HG03039 (cell line): ENCODE results near the gene SLC23A1.
"Not testable (repeated sequence)": the region's sequence is repeated elsewhere in the genome, so short reads cannot be mapped to it uniquely, and the experiment has no call there.

Experiments
- ATAC-seq: cut with Tn5 transposase; IDR thresholded peaks from one replicate; pipeline ENCODE4 v1.9.1; 2021; ENCODE audit warnings: mild to moderate bottlenecking, moderate library complexity; ENCODE audit not compliant: unreplicated experiment

Gene SLC23A1

DNA sequence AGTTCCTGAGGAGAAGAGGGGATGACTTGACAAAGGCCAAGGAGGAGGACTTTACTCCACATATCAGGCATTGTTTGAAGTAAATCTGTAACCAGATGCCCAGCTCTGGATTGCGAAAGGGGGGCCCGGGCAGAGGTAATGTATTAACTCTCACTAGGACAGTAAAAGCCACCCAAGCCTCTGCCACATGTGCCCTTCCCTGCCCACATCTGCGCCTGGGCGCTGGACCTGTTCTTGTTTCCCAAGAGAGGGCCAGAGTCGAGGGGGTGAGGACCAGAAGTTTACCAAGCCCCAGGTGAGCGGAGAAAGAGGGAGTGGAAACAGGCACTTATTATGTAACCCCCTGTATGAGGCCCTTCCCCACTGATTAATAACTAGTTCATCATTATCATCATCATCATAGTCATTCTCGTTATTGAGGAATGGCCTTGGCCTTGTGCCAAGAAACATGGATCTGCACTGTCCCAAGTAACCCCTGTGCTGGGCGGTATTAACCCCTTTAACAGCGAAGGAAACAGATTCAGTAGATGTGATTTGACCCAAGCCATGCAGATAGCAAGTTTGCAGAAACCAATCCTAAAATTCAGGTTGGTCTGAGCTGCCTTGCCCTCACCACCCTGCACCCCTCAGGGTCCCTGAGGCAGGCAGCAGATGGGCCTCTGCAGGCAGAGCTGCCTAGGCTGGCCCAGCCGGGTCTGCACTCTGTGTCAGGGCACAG, at the start of gene SLC23A1:
Gene SLC23A1, minus strand, starts transcription at position 23 of the 718 bp plus-strand sequence. CDS start 44 bp downstream, outside the sequence.
- no peak for ATAC-seq

DNA sequence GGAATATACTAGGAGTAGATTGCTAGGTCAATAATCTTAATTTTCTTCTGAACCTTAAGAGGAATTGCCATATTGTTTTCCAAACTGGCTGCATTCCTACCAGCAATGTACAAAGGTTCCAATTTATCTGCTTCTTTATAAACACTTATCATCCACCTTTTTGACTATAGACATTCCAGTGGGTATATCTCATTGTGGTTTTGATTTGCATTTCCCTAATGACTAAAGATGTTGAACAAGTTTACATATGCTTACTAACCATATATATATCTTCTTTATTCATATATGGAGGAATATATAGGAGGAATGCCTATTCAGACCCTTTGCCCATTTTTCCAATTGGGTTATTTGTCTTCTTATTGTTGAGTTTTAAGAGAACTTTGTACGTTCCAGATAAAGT, 48.6 kb upstream of the SLC23A1 start:
- no peak for ATAC-seq

DNA sequence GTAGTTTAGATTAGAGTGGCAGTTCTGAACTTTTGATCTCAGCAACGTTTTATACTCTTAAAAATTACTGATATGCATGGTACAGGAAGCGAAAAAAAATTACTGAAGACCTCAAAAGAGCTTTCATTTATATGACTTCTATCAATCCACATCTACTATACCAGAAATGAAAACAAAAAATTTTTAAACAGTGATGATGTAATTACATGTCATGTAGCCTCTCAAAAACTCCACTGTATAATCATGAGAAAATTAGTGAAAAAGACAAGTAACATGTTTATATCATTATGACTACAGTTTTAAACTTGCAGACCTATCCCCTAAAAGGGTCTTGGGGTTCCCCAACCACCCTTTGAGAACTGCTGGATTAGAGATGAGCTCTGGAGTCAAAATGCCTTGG, 46.9 kb upstream of the SLC23A1 start:
- ATAC-seq = no peak

DNA sequence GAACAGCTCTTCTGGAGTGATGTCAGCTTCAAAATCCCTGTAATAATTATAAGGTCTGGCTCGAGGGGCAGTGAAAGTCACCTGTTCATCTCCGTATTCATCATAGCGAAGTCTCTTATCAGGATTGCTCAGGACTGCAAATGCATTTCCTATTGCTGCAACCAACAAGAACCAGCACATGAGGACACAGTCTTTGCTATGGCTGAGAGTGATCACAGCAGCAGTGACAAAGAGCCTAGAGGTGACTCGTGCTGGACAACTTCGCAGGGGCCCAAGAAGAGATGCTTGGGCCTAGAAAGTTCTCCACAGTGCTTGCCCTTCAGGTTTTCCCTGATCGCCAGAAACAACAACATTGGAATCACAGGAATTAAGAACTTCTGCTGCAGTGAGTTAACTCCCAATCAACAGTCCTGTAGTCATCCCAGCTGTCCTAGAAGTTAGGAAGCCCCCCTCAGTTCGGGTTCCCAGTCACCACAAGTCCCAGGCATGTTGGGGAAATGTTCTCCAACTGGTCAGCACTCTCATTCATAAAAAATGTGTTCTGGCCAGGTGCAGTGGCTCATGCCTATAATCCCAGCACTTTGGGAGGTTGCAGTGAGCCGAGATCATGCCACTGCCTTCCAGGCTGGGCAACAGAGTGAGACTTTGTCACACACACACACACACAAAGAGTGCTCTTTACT, 43.2 kb upstream of the SLC23A1 start:
- ATAC-seq = no peak

DNA sequence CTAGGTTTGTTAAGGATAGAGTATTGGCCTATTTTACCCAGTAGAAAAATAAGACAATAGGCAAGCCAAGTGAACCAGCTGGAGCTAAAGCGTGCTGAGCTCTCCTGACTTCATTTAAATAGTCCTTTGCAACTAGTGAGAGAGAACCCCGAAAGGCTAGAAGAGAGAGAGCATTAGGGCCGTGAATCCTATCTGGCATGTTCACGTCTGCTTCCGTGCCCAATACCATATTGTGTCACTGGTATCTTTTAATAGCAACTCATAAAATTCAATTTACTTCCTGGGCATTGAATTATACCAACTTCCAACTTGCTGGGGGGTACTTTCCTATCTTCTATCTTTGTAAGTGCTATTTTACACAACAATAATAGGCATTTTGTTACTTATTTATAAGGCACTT, 42.4 kb upstream of the SLC23A1 start:
- no peak for ATAC-seq

DNA sequence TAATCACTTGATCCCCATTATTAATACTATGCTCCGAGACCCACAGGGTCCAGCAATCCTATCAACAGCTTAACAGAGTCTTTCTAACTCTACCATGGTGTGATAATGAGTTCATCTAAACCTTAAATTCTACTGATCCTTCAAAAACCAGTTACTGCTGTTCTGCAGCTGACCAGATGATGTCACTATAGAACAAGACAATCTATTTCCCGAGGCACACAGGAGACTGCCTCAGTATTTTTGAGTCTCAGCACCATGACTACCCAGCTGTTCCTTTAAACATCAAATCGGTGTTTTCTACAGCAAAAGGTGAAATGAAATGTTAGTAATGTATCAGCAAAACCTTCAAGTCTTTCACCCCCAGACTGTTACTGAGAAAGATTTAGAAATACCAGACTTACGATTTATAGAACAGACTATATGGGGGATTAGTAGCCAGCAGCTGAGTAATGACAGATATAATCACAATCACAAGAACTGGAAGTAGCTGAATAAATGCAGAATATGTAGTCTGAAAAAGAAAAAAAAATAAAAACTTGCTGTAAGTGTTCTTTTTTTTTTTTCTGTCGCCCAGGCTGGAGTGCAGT, 39.3 kb upstream of the SLC23A1 start:
- no peak for ATAC-seq

DNA sequence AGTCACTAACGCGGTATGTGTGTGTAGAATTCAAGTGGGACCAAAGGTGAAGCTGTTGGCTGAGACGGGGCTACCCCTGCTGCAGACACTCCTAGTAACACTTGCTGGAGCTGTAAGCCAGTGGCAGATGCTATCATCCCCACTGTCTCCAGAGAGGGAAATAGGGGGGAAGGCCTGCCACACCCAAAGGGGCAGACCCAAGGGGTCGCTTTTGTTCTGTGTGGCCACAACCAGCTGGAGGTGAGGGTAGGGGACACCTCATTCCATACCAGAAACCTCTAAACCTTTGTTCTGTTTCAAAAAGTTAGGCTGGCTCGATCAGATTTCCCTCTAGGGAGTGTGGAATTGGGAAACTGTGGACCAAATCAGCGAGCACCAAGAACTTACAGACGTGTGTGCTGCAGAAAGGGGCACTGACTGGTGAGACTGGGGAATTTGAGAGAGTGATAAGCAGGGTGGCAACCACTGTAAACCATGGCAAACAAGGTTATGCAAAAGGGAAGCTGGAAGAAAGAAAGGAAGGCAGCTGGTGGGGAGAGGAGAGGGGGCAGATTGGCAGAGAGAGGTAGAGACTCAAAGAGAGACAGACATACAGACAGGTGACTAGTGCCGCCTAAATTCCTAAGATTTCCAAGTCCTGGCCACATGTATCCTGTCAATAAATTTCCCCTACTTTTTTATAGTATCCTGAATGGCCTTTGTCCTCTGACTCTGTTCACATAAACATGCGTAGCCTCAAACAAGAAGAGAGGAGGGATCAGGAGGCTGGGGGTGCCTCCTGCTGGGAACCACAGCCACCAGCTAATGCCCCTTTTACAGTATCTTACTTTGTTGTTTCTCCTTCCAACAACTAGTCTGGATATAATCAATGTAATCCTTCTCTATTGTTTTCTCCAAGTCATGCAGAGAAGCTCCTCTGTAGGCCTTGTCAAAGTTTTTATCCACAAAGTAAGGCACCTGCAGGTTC, 36.4 kb upstream of the SLC23A1 start:
- ATAC-seq = no peak

DNA sequence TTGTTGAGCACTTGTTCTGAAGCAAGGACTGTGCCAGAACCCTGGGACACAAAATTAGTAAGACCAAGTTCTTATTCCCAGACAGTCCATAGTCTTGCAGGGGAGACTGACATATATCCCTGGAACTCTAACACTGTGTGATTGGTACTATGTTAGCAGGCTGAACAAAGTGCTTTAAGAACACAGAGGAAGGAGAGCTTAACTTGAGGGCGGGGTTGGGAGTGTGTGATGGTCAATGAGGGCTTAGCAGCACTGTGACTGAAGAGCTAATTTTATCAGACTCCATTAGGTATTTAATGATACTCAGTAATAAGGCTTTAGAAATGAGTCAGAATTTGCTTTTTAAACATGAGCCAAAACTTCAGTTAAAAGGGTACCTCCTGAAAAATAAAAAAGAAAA, 35.7 kb upstream of the SLC23A1 start:
- no peak for ATAC-seq

DNA sequence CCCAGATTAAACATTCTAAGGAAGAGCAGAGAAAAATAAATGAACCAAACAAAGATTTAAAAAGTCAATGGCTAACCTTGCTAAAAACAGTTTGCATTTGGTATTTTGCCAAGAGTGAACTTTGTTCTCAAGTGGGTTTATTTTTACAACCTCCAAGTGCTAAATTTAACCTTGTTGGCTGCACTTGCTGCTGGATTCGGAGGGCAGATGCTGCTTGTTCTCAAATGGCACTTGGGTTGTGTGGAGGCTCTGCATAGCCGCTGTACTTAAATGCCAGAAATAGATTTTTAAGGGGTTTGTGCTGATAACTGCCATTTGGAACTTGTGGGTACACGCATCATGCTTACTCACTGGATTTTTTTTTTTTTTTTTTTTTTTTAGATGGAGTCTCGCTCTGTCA, 34.1 kb upstream of the SLC23A1 start:
- no peak for ATAC-seq

DNA sequence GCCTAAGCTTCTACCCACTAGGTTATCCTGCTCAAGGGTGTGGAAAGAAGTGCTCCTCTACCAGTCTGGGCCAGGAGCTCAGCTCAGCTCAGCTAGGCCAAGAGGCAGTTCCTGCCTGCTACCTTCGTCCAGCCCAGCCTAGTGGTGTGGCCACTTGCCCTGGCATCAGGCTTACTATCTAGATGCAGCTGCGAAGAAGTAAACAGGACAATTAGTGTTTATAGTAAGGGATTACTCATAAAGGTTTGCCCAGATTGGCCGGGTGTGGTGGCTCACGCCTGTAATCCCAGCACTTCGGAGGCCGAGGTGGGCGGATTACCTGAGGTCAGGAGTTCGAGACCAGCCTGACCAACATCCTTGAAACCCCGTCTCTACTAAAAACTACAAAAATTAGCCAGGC, 33.6 kb upstream of the SLC23A1 start:
- ATAC-seq = no peak

DNA sequence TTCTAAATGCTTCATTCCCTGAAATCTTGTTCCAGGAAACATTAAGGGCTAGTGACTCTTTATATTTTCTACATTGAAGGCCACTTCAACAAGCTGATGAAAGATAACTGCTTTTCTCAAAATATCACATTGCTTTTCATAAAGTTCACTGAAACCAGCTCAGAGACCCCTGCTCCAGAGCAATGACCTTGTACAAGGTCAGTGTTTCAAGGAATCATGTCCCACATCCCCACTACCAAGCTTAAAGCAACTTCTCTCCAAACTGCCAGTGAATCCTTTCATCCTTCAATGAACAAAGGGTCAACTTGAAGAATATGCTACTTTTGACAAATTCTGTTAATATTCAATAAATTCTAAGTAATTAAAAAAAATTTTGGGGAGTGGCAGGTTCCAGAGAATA, 32.8 kb upstream of the SLC23A1 start:
- no peak for ATAC-seq

DNA sequence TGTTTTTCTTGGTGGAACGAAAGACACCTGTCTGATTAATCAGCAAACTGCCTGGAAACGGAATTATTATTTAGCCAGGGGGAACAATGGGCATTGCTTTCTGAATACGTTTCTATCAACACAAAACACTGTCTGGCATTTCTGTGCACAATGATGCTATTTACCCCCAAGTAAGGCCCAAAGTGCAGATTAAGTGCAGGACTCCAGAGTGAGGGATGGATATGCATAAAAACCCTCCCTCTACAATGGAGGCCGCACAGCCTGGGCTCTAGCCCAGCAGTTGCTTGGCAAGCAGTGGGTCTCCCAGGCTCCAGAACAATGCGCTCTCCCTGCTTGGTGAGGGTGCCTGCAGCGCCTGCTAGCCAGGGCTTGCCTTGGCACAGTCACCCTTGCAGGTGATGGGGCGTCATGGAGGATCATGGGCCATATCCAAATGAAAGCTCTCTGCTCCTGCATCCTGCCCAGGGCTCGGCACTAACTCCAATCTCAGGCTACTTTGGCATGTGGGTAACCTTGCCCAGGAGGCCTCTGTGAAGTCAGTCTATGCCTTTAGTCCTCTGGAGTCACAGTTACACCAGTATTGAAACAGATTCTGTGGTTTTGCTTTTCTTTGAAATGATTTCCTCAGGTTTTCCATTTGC, 32.2 kb upstream of the SLC23A1 start:
- no peak for ATAC-seq

DNA sequence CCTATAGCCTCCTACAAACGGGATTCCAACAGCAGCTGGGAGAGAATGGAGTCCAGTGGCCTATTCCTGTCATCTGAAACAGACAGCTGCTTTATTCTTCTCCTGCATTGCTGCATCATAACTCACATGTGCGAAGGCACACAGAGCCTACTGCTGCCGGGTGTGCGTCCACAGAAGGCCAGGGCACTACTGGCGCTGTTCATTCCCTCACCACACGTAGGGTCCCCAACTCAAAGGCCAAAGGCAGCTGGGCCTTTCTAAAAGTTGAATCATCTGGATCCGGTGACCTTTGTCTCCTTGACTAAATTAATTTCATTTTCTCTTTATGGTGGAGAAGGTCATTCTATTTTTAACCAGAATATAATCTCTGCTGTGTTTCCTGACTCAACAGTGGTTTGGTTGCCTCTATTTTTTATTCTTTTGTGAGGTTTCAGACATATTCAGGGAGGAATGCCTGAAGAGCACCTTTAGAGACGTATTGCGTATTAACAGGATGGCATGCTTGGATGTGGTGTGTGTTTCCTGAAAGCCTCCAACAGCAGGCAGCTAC, 31.6 kb upstream of the SLC23A1 start:
- no peak for ATAC-seq

DNA sequence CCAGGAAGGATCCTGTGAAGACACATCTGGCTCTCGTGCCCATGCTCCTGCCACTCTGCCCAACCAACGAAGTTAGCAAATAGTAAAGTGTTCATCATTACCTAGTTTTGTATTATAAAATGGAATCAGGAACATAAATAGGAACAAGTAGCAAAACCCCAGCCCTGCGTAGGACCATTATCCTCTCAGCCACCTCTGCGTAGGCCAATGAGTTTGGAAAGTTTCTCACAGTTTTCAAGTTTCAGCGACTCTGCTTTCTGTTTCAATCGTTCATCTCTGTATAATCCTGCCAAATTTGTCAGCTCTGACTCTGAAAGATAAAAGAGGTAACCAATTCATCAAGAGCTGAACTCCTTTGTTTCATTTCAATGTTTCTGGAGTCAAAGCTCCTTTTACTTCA, 30.9 kb upstream of the SLC23A1 start:
- ATAC-seq = no peak

DNA sequence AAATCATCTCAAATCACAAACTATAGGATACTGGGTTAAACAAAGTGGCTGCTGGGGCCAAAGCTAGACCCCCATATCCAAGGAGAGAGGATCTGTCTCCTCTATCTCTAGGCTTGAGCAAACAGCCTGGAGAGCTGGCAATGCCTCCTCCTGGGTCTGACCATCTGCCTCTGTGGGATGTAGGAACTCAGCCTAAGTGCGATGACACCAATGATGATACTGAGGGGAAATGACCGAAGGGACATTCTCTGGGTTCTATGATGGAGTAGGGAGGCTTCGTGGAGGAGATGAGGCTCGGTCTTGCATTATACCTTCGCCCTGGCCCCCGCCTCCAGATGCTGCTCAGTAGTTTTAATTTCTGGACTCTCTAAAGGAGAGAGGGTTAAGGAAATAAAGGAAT, 30.1 kb upstream of the SLC23A1 start:
- no peak for ATAC-seq

DNA sequence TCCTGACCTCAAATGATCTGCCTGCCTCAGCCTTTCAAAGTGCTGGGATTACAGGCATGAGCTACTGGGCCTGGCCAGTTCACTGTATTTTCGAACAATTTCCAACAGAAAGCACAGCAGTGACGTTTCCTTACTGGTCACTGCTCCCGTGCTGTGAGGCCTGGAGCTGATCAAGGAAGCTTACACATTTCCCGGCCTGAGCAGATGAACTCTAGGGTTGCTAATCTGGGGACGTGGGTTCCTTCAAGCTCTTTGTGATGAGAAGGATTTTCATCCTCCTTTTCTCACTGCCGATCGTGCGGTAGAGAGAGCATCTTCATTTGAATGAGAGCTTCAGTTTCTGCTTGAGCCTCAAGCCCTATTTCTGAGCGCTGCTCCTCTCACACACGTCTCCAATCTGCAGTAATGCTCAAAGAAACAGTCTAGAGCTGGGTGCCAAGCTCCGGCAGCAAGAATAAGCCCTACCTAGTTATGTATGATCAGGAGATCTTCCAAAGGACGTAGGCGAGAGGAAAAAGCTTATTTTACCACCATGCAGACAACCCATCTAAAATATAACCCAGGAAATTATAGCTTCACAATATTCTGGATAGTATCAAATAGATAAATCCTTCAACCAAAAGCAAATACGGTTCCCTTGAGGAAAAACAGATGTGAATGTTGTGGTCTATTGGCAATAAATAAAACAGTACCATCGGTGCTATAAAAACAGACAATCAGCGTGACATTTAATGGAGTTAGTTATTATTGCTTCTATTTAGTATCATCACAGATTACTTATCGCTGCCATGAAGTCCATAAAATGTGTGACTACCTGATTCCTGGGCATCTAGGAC, 28.1 kb upstream of the SLC23A1 start:
- ATAC-seq = no peak

DNA sequence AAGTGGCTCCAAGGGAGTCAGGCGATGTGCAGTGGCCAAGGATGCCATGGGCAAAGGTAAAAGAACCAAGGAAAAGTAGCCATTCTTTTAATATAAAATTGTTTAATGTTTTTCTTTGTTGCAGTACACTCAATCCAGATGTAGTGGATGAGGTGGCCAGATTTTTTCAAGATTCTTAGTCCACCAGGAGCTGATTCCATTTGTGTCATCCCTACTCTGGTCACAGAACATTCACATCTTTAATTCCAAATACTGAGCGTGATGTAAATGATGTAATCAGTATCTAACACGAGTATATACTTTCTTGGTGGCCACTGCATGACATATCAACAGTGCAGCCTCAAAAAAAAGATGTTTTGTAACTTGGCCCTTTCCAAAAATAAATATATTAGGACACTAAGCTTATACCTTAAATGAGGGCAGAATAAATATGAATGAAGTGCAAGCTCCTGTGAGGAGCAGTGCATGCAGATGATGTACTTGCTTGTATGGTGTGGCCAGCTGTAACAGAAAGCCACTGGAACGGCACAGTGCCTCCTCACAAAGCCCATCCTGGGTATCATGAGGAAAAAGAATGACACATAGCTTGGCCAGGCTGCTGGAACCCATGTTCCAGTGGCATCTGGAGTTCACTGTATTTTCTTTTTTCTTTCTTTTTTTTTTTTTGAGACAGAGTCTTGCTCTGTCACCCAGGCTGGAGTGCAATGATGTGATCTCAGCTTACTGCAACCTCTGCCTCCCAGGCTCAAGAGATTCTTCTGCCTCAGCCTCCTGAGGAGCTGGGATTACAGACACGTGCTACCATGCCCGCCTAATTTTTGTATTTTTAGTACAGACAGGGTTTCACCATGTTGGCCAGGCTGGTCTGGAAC, 27.3 kb upstream of the SLC23A1 start:
- ATAC-seq = no peak

DNA sequence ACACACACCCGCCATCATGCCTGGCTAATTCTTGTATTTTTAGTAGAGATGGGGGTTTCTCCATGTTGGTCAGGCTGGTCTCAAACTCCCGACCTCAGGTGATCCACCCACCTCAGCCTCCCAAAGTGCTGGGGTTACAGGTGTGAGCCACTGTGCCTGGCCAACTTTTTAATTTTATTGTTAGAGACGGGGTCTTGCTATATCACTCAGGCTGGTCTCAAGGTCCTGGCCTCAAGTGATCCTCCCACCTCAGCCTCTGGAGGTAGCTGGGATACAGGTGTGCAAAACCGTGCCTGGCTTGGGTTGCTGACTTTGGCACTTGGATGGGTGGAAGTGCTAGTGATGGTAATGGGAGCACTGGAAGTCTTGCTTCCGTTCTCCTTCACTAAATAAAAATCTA, 26.0 kb upstream of the SLC23A1 start:
- not testable (repeated sequence) for ATAC-seq

DNA sequence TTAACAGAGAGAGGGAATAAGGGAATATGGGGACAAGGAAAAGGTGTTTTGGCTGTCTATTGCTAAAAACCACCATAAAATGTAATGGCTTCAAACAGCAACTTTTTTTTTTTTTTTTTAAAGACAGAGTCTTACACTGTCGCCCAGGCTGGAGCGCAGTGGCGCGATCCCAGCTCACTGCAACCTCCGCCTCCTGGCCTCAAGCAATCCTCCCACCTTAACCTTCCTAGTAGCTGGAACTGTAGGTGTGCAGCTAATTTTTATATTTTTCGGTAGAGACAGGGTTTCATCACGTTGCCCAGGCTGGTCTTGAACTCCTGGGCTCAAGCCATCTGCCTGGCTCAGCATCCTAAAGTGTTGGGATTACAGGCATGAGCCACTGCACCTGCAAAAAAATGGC, 25.1 kb upstream of the SLC23A1 start:
- ATAC-seq = no peak
